Heart right ventricle (tissue), 16 donors: Measurements from ENCODE around the gene ASPSCR1. TPM values are rescaled to one million over a fixed set of nuclear protein-coding genes. Genes with fewer than 3 reads are reported as not detected.

Experiments used
- ATAC-seq, 8 donors: fragments of 200-7000 bp; cut with Tn5 transposase; one replicate each; pipeline ENCODE4 v1.9.1; 2020; ENCODE audit warnings: mild to moderate bottlenecking in 8 of 8, moderate library complexity in 8 of 8, moderate number of reproducible peaks in 1 of 8
- DNase-seq, 2 donors: peaks; one replicate each; pipeline ENCODE4 v3.0.0-alpha.2; 2020
- H3K27ac ChIP-seq, 10 donors: fragments of 200-600 bp; sonication (generic) in 2 of 10; one replicate each; pipeline versions ENCODE4 v1.5.0 to v1.8.0; 2020 to 2022; ENCODE audit warnings: mild to moderate bottlenecking in 3 of 10
- H3K27me3 ChIP-seq, 7 donors: fragments of 200-600 bp; one replicate each; pipeline ENCODE4 v1.8.0; 2021 to 2022; ENCODE audit warnings: mild to moderate bottlenecking in 2 of 7
- H3K36me3 ChIP-seq, 9 donors: fragments of 200-600 bp; sonication (generic) in 1 of 9; one replicate each; pipeline versions ENCODE4 v1.5.0 to v1.8.0; 2020 to 2022; ENCODE audit warnings: mild to moderate bottlenecking in 2 of 9
- H3K4me1 ChIP-seq, 9 donors: fragments of 200-600 bp; sonication (generic) in 1 of 9; one replicate each; pipeline versions ENCODE4 v1.5.0 to v1.8.0; 2020 to 2022; ENCODE audit warnings: mild to moderate bottlenecking in 4 of 9
- H3K4me3 ChIP-seq, 10 donors: fragments of 200-600 bp; sonication (generic) in 2 of 10; one replicate each; pipeline versions ENCODE4 v1.5.0 to v1.8.0; 2020 to 2022; ENCODE audit warnings: mild to moderate bottlenecking in 7 of 10, moderate library complexity in 2 of 10
- H3K9me3 ChIP-seq, 11 donors: fragments of 200-600 bp in 10 of 11; sonication (generic) in 2 of 11; one replicate each; pipeline versions ENCODE4 v1.5.0 to v1.8.0; 2013 to 2022; ENCODE audit warnings: mild to moderate bottlenecking in 2 of 11, control low read depth in 1 of 11, moderate library complexity in 1 of 11
- CTCF ChIP-seq, 9 donors: fragments of 200-600 bp; sonication (generic) in 2 of 9; IDR thresholded peaks; one replicate each; pipeline versions ENCODE4 v1.5.0 to v1.8.0; 2021 to 2022; ENCODE audit warnings: antibody characterized with exemption in 9 of 9, mild to moderate bottlenecking in 5 of 9, moderate library complexity in 1 of 9
- WGBS, 2 donors: extraction: QIAGEN DNeasy Blood & Tissue Kit; methylation state at CpG; one replicate each; pipeline ENCODE4 v1.1.7; 2013; ENCODE audit warnings: inconsistent platforms in 1 of 2; 5-methylcytosine and 5-hydroxymethylcytosine counted together
- intact Hi-C, 10 donors: fragments of 100-400 bp; cut with DNase I; formaldehyde crosslinking; loops; one replicate each; pipeline versions ENCODE4 v1.11.1 to v1.14.2; 2022
- polyA plus RNA-seq, 2 donors: library from polyadenylated mRNA; stranded (reverse); fragments of 200-250 nt; gene quantifications; one replicate each; pipeline ENCODE4 v1.2.3, GENCODE V29; 2013
- total RNA-seq, 10 donors: library from RNA; stranded (reverse); fragmentation: NEBNext Ultra II Directional in 3 of 10; extraction: Animal tissue kit (Norgen Biotek cat#: 25700) in 3 of 10; gene quantifications; one replicate each; pipeline versions ENCODE4 v1.2.1 to v1.2.4, GENCODE V29; 2021 to 2023
- donor health status: Arrhythmogenic right ventricular cardiomyopathy.
- donor health status: ischemic (EF 13 %, LVEDD 7.1; RV severe dilation, severe dysfunction).
- donor health status: healthy with polysubstance abuse.
- donor health status: DM: no; HTN: yes; CAD: no.
- donor health status: DM: no; HTN: no; CAD: no.
- donor health status: ischemic (EF 25% LVEDD 6.9; RV normal size, moderate dysfunction).
- donor health status: ischemic (EF 25% LVEDD 5.7; RV mildly dilated, moderate dysfunction).
- donor health status: healthy.
- donor health status: DM: yes; HTN: yes; CAD: no.
- donor health status: Ischemic cardiomyopathy.
- donor health status: ischemic (EF 35%, LVEDD 5.7; RV mildly dilated, moderate dysfunction).
- donor health status: nonischemic (EF 11% LVEDD 7.7; RV severe dilation, severe dysfunction).
- donor health status: DM: yes; HTN: yes; CAD: no.
- donor health status: PGD.
- donor health status: ischemic (EF 29% LVEDD 5.4; RV normal size, mild dysfunction).
- donor health status: nonischemic (EF 23%, LVEDD 6.1; RV moderate dilation, normal function).

The ASPSCR1 gene
- total and polyA plus RNA-seq, 12 donors = 19.9 to 115 (median 25.1) TPM

GRCh38 chr17:82022981-82023446 lies 45.6 kb downstream of the ASPSCR1 start, which contains the start of gene LRRC45:
LRRC45 (plus strand) TSS chr17:82023305; CDS start chr17:82023644, 339 bp downstream.
- peak; percentile 100 for DNase-seq
- H3K4me3 ChIP-seq = peak within 1 kb of the TSS; percentile 75 to 100 (median 93)
- intact Hi-C loops = no loop called here
- peaks cover 19 to 34% (median 29%) of the 10 kb centered on the region in 9 donors for H3K4me1 ChIP-seq
- H3K27me3 ChIP-seq = no peaks in the 10 kb centered on the region
- TF ChIP-seq CTCF (IDR thresholded peaks at IDR 0.05) = no peak
- peak within 1 kb of the TSS in 9 of 10 donors; percentile 61 to 87 (median 79) for H3K27ac ChIP-seq
- no peaks in the 10 kb centered on the region for H3K9me3 ChIP-seq
- peaks cover 0 to 13% (median 0%) of the 10 kb centered on the region in 9 donors for H3K36me3 ChIP-seq
- WGBS, 2 donors = 0 to 1% methylated on average over 33 to 42 of the region's 42 CpGs
- ATAC-seq = peak; percentile 92 to 98 (median 96)

DNA sequence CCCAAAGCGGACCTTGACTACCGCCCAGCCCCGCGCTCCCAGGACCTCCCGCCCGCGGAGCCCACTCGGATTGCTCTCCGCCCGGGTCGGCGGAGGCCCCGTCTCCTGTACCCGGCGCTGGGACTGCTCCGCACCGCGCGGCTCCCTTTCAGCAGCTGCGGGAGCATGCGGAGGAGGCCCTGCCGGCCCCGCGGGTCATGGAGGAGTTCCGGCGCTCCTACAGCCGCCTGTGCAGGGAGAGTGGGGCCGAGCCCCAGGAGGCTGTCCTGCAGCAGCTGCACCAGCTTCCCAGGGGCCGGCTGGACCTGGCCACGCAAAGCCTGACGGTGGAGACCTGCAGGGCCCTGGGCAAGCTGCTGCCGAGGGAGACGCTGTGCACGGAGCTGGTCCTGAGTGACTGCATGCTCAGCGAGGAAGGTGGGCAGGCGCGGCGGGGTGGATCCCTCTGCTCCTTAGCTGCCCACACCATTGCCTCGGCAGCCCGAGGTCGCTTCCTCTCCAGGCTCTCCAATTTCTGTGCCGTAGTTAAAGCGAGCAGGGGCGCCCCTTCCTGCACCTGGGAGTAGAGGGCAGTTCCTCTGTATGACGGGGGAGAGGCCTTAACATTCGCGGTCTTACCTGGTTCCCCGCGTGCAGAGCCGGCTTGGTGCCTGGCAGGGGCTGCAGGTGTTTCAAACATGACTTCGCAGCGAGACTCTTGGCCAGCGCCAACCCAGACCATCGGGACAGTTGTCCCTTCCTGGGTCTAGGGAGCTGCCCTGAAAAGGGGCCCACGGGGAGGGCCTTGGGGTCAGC lies 46.2 kb downstream of the ASPSCR1 start:
- ATAC-seq (peak in 3 of 8 donors; percentile 0 to 3 (median 0)), DNase-seq (no peak)
- H3K27ac ChIP-seq = peak overlapping the region in 9 of 10 donors; percentile 32 to 74 (median 53)
- no peak for TF ChIP-seq CTCF (IDR thresholded peaks at IDR 0.05)
- intact Hi-C loops = no loop called here
- no peaks in the 10 kb centered on the region for H3K27me3 ChIP-seq
- no peaks in the 10 kb centered on the region for H3K9me3 ChIP-seq
- peaks cover 19 to 34% (median 29%) of the 10 kb centered on the region in 9 donors for H3K4me1 ChIP-seq
- peak overlapping the region; percentile 75 to 100 (median 89) for H3K4me3 ChIP-seq
- 7% methylated on average over 52 to 55 of the region's 55 CpGs for WGBS, 2 donors
- peaks cover 0 to 9% (median 0%) of the 10 kb centered on the region in 9 donors for H3K36me3 ChIP-seq

DNA sequence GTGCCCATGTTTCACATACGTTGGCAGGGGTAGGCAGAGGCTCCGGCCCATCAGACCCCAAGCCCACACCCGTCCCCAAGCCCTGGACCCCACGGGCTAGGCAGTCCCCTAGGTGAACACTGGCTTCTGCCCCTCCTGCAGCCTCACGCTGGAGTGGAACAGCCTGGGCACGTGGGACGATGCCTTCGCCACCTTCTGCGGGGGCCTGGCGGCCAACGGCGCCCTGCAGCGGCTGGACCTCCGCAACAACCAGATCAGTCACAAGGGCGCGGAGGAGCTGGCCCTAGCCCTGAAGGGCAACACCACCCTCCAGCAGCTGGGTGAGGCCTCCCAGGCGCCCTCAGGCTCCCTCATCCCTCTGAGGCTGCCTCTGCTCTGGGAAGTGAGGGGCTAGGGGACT lies 47.4 kb downstream of the ASPSCR1 start:
- TF ChIP-seq CTCF (IDR thresholded peaks at IDR 0.05) = no peak
- Histone ChIP-seq H3K9me3 (no peaks in the 10 kb centered on the region), H3K27me3 (no peaks in the 10 kb centered on the region), H3K4me3 (no peak overlapping the region), H3K4me1 (peaks cover 19 to 44% (median 32%) of the 10 kb centered on the region in 9 donors), H3K27ac (no peak overlapping the region), H3K36me3 (peaks cover 0 to 8% (median 0%) of the 10 kb centered on the region in 9 donors)
- no peak for ATAC-seq
- intact Hi-C loops = no loop called here
- no peak for DNase-seq
- WGBS, 2 donors = 92 to 95% methylated on average over 17 of the region's 17 CpGs

GRCh38 chr17:82025401-82026107 lies 48.1 kb downstream of the ASPSCR1 start:
- intact Hi-C loops = no loop called here
- TF ChIP-seq CTCF (IDR thresholded peaks at IDR 0.05) = no peak
- peaks cover 24 to 48% (median 39%) of the 10 kb centered on the region in 9 donors for H3K4me1 ChIP-seq

More at GRCh38 chr17:82025401-82026107, 48.1 kb downstream of the ASPSCR1 start:
- H3K27ac ChIP-seq = no peak overlapping the region
- peaks cover 0 to 8% (median 0%) of the 10 kb centered on the region in 9 donors for H3K36me3 ChIP-seq
- ATAC-seq = no peak
- H3K27me3 ChIP-seq = no peaks in the 10 kb centered on the region
- WGBS, 2 donors = 93 to 95% methylated on average over 25 of the region's 25 CpGs
- no peaks in the 10 kb centered on the region for H3K9me3 ChIP-seq
- no peak for DNase-seq
- no peak overlapping the region for H3K4me3 ChIP-seq
